NCI-H510A (cell line): Measurements from ENCODE around the gene CYTL1.
"Not testable (repeated sequence)": the region's sequence is repeated elsewhere in the genome, so short reads cannot be mapped to it uniquely, and the experiment has no call there.

Experiments
- DNase-seq: peaks from one replicate; lab custom pipeline; 2025; lab: John Stamatoyannopoulos, UW

CYTL1 gene

GRCh38 chr4:4996935-4997334 is 22.3 kb downstream of the CYTL1 start:
- not testable (repeated sequence) for DNase-seq

- no peak for DNase-seq
These were observed 23.4 kb downstream of the CYTL1 start for GRCh38 chr4:4995908-4996265.

GRCh38 chr4:4995103-4995907 is 24.0 kb downstream of the CYTL1 start:
- DNase-seq: no peak

DNA sequence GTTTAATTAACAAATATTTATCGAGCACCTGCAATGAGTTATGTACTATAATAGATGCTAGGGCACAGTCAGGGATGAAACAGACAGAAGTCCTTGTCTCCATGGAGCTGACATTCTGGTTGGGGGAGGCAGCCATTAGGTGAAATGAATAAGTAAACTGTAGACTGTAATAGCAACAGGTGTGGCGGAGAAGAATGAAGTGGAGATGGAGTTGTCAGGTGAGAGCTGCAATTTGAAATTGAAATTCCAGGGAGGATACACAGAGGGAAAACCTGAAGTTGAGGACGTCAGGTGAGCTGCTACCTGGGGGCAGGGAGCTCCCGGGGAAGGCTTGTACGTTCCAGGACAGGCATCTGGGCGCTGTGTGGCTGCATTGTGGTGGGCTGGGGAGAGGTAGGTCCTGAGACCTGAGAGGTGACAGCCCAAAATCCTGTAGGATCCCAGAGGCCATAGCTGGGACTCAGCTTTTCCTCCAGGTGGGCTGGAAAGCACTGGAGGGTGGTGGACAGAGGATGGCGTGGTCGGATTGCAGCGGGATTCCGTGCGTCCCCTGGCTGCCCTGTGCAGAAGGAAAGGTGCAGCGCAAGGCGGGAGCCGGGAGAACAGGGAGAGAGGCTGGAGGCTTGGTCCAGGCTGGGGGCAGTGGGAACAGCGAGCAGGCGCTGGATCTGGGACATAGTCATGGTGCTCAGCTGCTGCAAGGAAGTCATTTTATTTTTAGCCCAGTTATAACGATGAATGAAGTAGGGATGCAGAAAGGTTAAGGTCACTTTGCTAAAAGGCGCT is 24.8 kb downstream of the CYTL1 start:
- no peak for DNase-seq

DNA sequence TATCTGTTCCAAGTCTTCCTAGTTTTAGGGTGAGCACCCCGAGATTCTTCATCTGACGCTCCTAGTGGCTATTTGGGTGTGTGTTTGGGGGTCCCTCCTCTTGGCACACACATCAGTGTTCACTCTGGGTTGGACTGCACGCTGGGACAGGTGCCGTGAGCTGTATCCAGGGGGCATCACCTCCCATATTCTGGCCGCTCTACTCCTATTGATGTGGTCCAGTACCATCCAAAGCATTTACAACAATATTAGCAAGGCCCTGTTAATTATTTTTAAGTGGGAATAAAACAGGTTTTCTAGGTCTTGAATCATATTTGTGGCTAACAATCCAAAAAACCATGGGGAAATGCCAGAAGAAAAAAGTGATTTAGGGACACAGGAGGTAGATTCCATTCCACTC is 26.4 kb downstream of the CYTL1 start:
- DNase-seq: no peak

GRCh38 chr4:4991541-4992099 is 27.6 kb downstream of the CYTL1 start:
- no peak for DNase-seq

- no peak for DNase-seq
These were observed 28.3 kb downstream of the CYTL1 start for GRCh38 chr4:4990857-4991540.

- no peak for DNase-seq
These were observed 28.9 kb downstream of the CYTL1 start for GRCh38 chr4:4990329-4990728.

- DNase-seq: no peak
These were observed 30.1 kb downstream of the CYTL1 start for GRCh38 chr4:4989083-4989622.

- DNase-seq: no peak
These were observed 31.6 kb downstream of the CYTL1 start for GRCh38 chr4:4987656-4988055.

DNA sequence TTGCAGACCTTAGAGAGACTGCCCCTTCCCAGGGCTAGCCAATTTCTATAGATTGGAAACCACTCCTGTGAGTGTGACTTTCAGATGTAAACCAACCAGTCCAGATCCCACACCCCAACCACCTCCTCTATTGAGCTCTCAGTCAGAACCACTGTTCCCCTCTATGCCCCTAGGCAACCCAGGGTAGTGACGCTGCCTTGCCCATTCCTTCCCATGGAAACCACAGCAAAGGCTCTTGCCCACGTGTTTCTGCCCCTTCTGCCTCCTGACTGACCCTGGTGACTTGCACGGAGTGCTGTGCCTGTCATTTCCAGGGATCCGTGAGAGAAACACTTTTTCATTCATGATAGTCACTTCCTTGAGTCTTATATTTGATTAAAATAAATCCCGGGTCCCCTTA is 32.4 kb downstream of the CYTL1 start:
- DNase-seq: no peak

- DNase-seq: no peak
These were observed 33.4 kb downstream of the CYTL1 start for GRCh38 chr4:4985844-4986243.

GRCh38 chr4:4985036-4985435 is 34.2 kb downstream of the CYTL1 start:
- DNase-seq: no peak

- DNase-seq: no peak
These were observed 35.1 kb downstream of the CYTL1 start for GRCh38 chr4:4984186-4984585.

DNA sequence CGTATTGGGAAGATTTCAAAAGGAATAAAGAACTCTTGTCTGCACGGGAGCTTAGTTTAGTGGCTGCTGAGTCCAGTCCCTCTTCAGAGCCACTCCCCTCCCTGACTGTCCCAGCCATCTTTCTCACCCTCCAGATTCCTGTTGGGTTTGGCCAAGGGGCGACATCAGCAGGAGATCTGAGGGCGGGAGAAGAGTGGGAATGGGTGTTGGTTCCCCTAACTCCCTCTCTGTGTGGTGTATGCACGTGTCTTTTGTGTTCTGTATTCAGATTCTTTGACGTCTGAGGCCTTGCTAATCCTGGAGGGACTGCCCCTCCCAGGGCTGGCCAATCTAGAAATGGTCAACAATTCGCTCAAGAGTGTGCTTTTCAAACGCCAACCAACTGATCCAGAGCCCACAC is 37.4 kb downstream of the CYTL1 start:
- DNase-seq: no peak

DNA sequence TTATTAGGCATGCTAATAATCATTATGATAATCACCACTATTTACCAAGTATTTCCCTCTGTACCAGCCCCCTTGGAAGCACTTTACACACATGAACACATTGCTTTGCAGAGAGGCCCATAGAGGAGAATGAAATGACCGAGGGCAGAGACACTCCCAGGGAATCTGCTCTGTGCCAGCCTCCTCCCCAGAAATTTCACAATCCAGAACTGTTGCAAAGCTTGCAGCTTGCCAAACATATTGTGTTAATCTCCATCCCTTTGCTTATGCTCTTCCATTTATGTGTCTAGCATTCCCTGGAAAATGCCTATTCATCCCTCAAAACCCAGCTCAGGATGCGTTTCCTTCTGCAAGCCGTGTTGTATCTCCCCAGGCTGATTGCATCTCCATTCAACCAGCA is 37.8 kb downstream of the CYTL1 start:
- DNase-seq: no peak

GRCh38 chr4:4980621-4981230 is 38.5 kb downstream of the CYTL1 start:
- DNase-seq: no peak

- no peak for DNase-seq
These were observed 39.3 kb downstream of the CYTL1 start for GRCh38 chr4:4979971-4980370.

DNA sequence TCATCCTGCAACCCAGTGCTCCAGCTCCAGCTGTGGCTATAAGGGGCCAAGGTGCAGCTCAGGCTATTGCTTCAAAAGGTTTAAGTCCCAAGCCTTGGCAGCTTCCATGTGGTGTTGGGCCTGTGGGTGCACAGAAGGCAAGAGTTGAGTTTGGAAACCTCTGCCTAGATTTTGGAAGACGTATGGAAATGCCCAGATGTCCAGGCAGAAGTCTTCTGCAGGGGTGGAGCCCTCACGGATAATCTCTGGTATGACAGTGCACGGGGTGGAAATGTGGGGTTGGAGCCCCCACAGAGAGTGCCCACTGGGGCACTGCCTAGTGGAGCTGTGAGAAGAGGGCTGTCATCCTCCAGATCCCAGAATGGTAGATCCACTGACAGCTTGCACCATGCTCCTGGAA is 44.5 kb downstream of the CYTL1 start:
- no peak for DNase-seq

DNA sequence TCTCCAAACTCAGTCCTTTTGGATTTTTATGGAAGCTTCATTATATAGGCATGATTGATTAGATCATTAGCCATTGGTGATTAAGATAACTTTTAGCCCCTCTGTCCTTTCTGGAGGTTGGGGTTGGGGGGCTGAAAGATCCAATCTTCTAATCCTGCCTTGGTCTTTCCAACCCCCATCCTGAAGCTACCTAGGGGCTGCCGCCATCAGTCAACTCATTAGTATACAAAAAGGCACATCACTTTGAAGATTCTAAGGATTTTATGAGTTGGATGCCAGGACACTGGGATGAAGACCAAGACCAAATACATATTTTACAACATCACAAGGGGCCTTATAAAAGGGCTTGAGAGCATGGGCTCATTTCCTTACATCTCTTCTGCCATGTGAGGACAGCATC is 47.5 kb downstream of the CYTL1 start:
- no peak for DNase-seq

- no peak for DNase-seq
These were observed 50.0 kb downstream of the CYTL1 start for GRCh38 chr4:4969298-4969697.

- no peak for DNase-seq
These were observed 51.0 kb downstream of the CYTL1 start for GRCh38 chr4:4968161-4968725.
